A673 (cell line): ENCODE results near the gene UST. TPM values are rescaled to one million over a fixed set of nuclear protein-coding genes. Genes with fewer than 3 reads are reported as not detected.
"Not testable (repeated sequence)": the region's sequence is repeated elsewhere in the genome, so short reads cannot be mapped to it uniquely, and the experiment has no call there.

Experiments used
- BruUV-seq: library from RNA; stranded (reverse); fragments of 400-500 nt; replicated peaks from 2 replicates; lab custom pipeline; 2021; lab: Mats Ljungman, UMichigan
- CTCF ChIA-PET: fragments of 300-600 bp; sonication (Branson Sonifier 250); formaldehyde crosslinking; loops from one replicate; lab custom pipeline; 2022; ENCODE audit warnings: antibody characterized with exemption; lab: Charles Lee
- POLR2A ChIA-PET: fragments of 300-600 bp; sonication (Branson Sonifier 250); formaldehyde crosslinking; loops from one replicate; lab custom pipeline; 2022; ENCODE audit warnings: antibody characterized with exemption; ENCODE audit not compliant: low non-redundant PET; lab: Charles Lee
- DNase-seq: peaks from one replicate; pipeline ENCODE4 v3.0.0-alpha.2; 2015; ENCODE audit warnings: low spot score
- H3K27ac ChIP-seq: fragments of 200-600 bp; sonication (generic); 2 replicates; pipeline ENCODE4 v1.5.1; 2016; ENCODE audit warnings: mixed run types, low read depth, mild to moderate bottlenecking, mixed read lengths, antibody characterized with exemption, low read length; ENCODE audit not compliant: poor library complexity, severe bottlenecking
- H3K27me3 ChIP-seq: fragments of 200-600 bp; sonication (generic); replicated peaks from 2 replicates; pipeline ENCODE4 v1.6.1; 2017; ENCODE audit warnings: mixed run types, low read depth, mild to moderate bottlenecking, mixed read lengths, antibody characterized with exemption, low read length; ENCODE audit not compliant: insufficient read depth, poor library complexity
- H3K36me3 ChIP-seq: fragments of 200-600 bp; sonication (generic); 2 replicates; pipeline ENCODE4 v1.6.1; 2016; ENCODE audit warnings: mixed run types, mild to moderate bottlenecking, mixed read lengths, antibody characterized with exemption, low read length; ENCODE audit not compliant: insufficient read depth, poor library complexity, severe bottlenecking
- H3K4me1 ChIP-seq: fragments of 200-600 bp; sonication (generic); 2 replicates; pipeline ENCODE4 v1.6.1; 2017; ENCODE audit warnings: mixed run types, mild to moderate bottlenecking, mixed read lengths, antibody characterized with exemption, low read length; ENCODE audit not compliant: insufficient read depth, poor library complexity, severe bottlenecking
- H3K4me3 ChIP-seq: fragments of 200-600 bp; sonication (generic); 2 replicates; pipeline ENCODE4 v1.5.1; 2016; ENCODE audit warnings: low read depth, mixed run types, mild to moderate bottlenecking, mixed read lengths, low read length; ENCODE audit not compliant: poor library complexity, severe bottlenecking
- H3K9me3 ChIP-seq: fragments of 200-600 bp; sonication (generic); 2 replicates; pipeline ENCODE4 v1.6.1; 2016; ENCODE audit warnings: mixed run types, low read depth, mild to moderate bottlenecking, mixed read lengths, antibody characterized with exemption, low read length; ENCODE audit not compliant: poor library complexity, severe bottlenecking
- EZH2 ChIP-seq: fragments of 200-600 bp; sonication (generic); IDR thresholded peaks from 2 replicates; pipeline ENCODE4 v1.6.1; 2017; ENCODE audit warnings: borderline replicate concordance, low read depth, mild to moderate bottlenecking, mixed read lengths, antibody characterized with exemption, low read length; ENCODE audit not compliant: poor library complexity, severe bottlenecking
- intact Hi-C: fragments of 100-400 bp; cut with micrococcal nuclease; formaldehyde crosslinking; loops from one replicate; pipeline ENCODE4 v1.10.0; 2022; ENCODE audit not compliant: unreplicated experiment
- total RNA-seq: library from RNA; stranded (reverse); gene quantifications from 2 replicates; pipeline ENCODE4 v1.2.3, GENCODE V29; 2021
- TF ChIP-seq, protein P1 (sequence below): fragments of 300-800, 200-600 bp; sonication (generic); conservative IDR thresholded peaks from 2 replicates; pipeline ENCODE4 v1.5.1; 2017; ENCODE audit warnings: low read depth, mild to moderate bottlenecking, antibody characterized with exemption, low read length, moderate library complexity, mixed read lengths

The UST gene
- total RNA-seq, 1 experiment from 2014 or later: 1.5 TPM

DNA sequence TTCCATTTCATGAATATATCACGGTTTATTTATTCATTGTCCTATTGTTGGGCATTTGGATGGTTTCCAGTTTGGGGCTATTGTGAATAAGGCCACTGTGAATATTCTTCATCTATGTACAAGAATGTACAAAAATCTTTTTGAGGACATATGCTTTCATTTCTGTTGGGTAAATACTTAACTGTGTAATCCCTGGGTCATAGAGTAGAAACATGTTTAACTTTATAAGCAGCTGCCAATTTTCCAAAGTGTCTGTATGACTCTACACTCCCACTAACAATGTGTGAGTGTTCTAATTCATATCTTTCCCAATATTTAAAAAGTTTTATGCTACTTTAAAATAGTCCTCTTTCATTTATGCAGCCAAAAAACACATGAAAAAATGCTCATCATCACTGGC lies 98.6 kb downstream of the UST start:
- no peaks in the 10 kb centered on the region for H3K36me3 ChIP-seq
- intact Hi-C loops: no loop called here
- no peaks in the 10 kb centered on the region for H3K4me1 ChIP-seq
- TF ChIP-seq, protein P1, sequence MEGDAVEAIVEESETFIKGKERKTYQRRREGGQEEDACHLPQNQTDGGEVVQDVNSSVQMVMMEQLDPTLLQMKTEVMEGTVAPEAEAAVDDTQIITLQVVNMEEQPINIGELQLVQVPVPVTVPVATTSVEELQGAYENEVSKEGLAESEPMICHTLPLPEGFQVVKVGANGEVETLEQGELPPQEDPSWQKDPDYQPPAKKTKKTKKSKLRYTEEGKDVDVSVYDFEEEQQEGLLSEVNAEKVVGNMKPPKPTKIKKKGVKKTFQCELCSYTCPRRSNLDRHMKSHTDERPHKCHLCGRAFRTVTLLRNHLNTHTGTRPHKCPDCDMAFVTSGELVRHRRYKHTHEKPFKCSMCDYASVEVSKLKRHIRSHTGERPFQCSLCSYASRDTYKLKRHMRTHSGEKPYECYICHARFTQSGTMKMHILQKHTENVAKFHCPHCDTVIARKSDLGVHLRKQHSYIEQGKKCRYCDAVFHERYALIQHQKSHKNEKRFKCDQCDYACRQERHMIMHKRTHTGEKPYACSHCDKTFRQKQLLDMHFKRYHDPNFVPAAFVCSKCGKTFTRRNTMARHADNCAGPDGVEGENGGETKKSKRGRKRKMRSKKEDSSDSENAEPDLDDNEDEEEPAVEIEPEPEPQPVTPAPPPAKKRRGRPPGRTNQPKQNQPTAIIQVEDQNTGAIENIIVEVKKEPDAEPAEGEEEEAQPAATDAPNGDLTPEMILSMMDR: no peak
- TF ChIP-seq EZH2: no peak
- no peaks in the 10 kb centered on the region for H3K9me3 ChIP-seq
- ChIA-PET POLR2A (no interaction called here), CTCF (no interaction called here)
- no peaks in the 10 kb centered on the region for H3K27me3 ChIP-seq
- BruUV-seq: no TSS peak
- DNase-seq: no peak
- no peak overlapping the region for H3K27ac ChIP-seq
- no peak overlapping the region for H3K4me3 ChIP-seq

DNA sequence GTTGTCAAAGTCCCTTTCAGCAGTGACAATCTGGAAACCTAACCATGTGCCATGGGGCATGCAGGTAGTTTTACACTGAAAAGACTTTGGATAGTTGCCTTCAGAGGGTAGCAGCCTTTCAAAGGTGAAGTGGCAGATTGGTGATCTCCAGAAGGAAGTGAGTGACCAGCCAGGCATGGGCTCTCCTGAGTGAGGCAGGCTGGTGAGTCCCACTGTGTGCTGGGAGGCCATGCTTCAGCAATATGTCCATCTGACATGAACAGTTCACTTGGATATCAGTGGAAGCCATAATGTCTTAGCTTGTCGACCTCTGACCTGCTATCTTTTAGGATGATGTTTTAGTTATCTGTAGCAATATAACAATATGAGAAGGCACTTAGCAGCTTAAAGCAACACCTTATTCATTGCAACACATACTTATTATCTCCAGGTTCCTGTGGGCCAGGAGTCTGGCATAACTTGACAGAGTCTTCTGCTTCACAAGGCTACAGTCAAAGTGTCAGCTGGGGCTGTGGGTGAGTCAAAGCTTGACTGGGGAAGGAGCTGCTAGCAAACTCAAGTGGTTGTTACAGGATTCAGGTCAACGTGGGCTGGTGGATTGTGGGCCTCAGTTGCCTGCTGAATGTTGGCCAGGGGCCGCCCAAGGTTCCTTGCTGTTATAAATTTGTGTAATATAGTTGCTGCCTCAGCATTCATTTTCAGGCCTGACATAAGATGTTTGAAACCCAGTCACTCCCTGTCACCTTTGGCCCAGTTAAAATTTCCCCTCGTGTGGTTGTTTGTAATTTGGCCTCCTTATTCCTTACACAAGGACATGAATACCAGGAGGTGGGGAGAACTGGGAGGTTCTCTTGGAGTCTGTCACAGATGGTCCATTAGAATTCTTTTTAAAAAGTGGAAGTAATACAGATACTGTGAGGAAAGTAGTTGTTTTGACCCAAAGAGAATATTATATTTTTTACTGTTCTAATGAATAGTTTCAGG lies 100.2 kb downstream of the UST start:
- H3K36me3 ChIP-seq: no peaks in the 10 kb centered on the region
- POLR2A ChIA-PET: no interaction called here
- BruUV-seq: no TSS peak
- H3K4me3 ChIP-seq: no peak overlapping the region
- intact Hi-C loops: no loop called here
- H3K27me3 ChIP-seq: no peaks in the 10 kb centered on the region
- CTCF ChIA-PET: no interaction called here
- TF ChIP-seq, protein P1: no peak
- TF ChIP-seq EZH2: no peak
- no peak for DNase-seq
- no peaks in the 10 kb centered on the region for H3K4me1 ChIP-seq
- no peaks in the 10 kb centered on the region for H3K9me3 ChIP-seq
- no peak overlapping the region for H3K27ac ChIP-seq

DNA sequence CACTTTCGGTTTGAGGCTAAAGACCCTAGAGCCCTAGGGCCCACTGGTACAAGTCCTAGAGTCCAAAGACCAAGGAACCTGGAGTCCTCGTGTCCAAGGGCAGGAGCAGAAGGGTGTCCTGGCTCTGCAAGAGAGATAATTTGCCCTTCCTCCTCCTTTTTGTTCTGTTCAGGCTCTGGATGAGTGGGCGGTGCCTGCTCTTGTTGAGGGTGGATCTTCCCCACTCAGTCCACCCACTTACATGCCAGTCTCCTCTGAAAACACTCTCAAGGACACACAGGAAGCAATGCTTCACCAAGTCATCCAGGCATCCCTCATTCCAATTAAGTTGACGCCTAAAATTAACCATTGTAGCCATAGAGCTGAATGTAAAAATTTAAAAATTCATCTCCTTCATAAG lies 102.1 kb downstream of the UST start:
- DNase-seq: no peak
- CTCF ChIA-PET: no interaction called here
- TF ChIP-seq EZH2: no peak
- TF ChIP-seq, protein P1: no peak
- Histone ChIP-seq H3K36me3 (no peaks in the 10 kb centered on the region), H3K27me3 (no peaks in the 10 kb centered on the region), H3K9me3 (no peaks in the 10 kb centered on the region), H3K4me3 (no peak overlapping the region), H3K27ac (no peak overlapping the region), H3K4me1 (no peaks in the 10 kb centered on the region)
- intact Hi-C loops: no loop called here
- no TSS peak for BruUV-seq
- POLR2A ChIA-PET: no interaction called here

DNA sequence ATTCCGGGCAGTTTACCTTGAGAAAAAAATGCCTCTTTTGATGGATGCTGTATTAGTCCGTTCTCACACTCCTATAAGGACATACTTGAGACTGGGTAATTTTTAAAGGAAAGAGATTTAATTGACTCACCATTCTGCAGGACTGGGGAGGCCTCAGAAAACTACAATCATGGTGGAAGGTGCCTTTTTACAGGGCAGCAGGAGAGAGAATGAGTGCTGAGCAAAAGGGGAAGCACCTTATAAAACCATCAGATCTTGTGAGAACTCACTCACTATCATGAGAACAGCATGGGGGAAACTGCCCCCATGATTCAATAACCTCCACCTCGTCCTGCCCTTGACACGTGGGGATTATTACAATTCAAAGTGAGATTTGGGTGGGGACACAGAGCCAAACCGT lies 102.6 kb downstream of the UST start:
- H3K4me3 ChIP-seq, H3K4me1 ChIP-seq, H3K9me3 ChIP-seq, POLR2A ChIA-PET, DNase-seq, H3K36me3 ChIP-seq, H3K27ac ChIP-seq, CTCF ChIA-PET, intact Hi-C loops, BruUV-seq, H3K27me3 ChIP-seq: not testable (repeated sequence)
